DOHH2 (cell line): Measurements from ENCODE around the gene LMO3.

Source experiments
- CTCF ChIP-seq: fragments of 200-600 bp; sonication (generic); IDR thresholded peaks from one replicate; pipeline ENCODE4 v1.5.1; 2014; ENCODE audit warnings: antibody characterized with exemption, mild to moderate bottlenecking, low read depth, low read length; ENCODE audit not compliant: poor library complexity, severe bottlenecking
- EZH2phosphoT487 ChIP-seq: fragments of 200-600 bp; sonication (generic); IDR thresholded peaks from 2 replicates; pipeline ENCODE4 v1.6.1; 2017; ENCODE audit warnings: borderline replicate concordance, mild to moderate bottlenecking, antibody characterized with exemption, low read length, moderate library complexity, mixed read lengths

- no peak for TF ChIP-seq CTCF
- TF ChIP-seq EZH2phosphoT487, result no peak
Observed at GRCh38 chr12:16611146-16611545, 5.2 kb upstream of the LMO3 start.
